Adipose tissue (tissue), 3 donors: ENCODE results near the gene CBFA2T3. TPM values are rescaled to one million over a fixed set of nuclear protein-coding genes. Genes with fewer than 3 reads are reported as not detected.

Experiments used
- H3K27ac ChIP-seq: one replicate; pipeline ENCODE4 v1.5.1; 2013; ENCODE audit warnings: low read depth, low read length
- WGBS, 3 donors: extraction: QIAGEN DNeasy Blood & Tissue Kit; methylation state at CpG; one replicate each; pipeline ENCODE4 v1.1.7; 2013; 5-methylcytosine and 5-hydroxymethylcytosine counted together
- polyA plus RNA-seq, 3 donors: library from polyadenylated mRNA; stranded (reverse); fragments of 200-250 nt; gene quantifications; one replicate each; pipeline ENCODE4 v1.2.3, GENCODE V29; 2013
- donor health status: healthy with polysubstance abuse.
- donor health status: Bipolar disorder and iron deficiency.
- donor health status: healthy.

The CBFA2T3 gene
- polyA plus RNA-seq, 3 donors: 7.7 to 19.6 (median 10.7) TPM

DNA sequence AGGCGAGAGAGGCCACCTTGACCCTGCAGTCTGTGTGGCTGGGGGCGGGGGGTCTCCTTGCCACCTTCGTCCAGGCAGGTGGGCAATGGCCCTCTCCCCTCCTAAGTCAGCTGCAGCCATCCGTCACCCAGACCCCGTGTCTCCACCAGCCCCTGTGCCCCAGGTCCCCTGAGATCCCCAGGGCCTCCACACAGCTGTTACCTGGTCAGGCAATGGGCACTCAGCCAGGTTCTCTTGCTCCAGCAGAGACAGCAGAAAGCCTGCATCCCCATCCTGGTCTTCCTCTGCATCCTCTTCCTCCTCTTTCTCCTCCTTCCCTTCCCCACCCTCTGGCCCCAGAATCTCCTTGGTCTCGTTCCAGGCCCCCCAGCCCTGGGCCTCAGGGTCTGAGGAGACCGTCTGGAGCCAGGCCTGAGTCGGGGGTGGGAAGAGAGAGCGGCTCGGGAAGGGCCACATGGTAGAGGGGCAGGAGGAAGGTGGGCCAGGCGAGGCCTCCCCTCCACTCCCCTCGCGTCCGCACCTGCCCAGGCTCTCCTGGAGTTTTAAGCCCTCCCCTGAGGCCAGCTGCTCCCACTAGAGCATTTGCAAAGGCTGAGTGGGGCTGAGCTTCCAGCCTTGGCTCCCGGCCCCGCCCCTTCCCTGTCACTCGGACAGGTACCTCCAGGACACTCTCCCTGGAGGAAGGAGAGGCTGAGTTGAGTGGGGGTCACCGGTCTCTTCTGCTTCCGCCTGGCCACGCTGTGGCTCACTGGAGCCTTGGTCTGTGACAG, 110.7 kb downstream of the CBFA2T3 start, which contains the start of gene PABPN1L:
Gene PABPN1L, minus strand, starts transcription at position 510 of the 770 bp plus-strand sequence. Its CDS starts 54 bp downstream, at position 456.
- H3K27ac ChIP-seq: no peak within 1 kb of the TSS
- 67 to 72% (median 70%) methylated on average over 16 to 20 of the region's 20 CpGs for WGBS, 3 donors

DNA sequence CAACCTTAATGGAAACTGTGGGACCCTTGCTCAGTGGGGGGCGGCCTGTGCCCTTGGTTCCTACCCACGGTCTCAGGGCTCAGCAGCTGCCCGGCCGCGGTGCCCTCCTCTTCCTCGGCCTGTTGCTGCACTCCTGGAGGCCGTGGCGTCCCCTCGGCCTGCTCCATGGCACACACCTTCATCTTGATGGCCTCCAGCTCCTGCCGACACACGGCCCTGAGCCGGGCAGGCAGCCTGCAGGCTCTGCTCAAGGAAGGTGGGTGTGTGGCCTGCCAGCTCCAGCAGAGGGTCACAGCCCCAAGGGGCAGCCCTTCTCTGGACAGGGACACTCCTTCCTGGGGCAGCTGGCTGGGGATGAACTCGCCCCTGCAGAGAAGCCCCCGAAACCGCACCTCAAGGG, 111.3 kb downstream of the CBFA2T3 start:
- no peak overlapping the region for H3K27ac ChIP-seq
- WGBS, 3 donors: 79 to 83% (median 82%) methylated on average over 14 to 15 of the region's 15 CpGs

DNA sequence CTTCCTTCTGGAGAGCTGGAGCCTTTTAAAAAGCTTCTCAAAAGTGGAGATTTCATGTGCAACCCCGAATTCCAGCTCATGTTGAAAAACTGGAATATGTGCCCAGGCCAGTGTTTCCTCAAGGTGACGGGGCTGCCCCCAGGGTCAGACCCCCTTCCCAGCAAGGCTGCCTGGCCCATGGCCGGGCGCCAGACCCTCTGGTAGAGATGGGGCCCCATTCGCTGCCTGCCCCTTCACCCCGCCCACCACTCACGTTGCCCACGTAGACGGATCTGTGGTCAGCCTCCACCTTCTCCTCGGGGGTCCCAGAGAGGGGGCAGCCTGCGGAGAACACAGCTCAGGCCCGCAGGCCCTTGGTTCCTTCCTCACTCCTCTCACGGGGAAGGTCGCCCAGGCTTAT, 111.7 kb downstream of the CBFA2T3 start:
- no peak overlapping the region for H3K27ac ChIP-seq
- 78 to 80% (median 79%) methylated on average over 14 of the region's 14 CpGs for WGBS, 3 donors

DNA sequence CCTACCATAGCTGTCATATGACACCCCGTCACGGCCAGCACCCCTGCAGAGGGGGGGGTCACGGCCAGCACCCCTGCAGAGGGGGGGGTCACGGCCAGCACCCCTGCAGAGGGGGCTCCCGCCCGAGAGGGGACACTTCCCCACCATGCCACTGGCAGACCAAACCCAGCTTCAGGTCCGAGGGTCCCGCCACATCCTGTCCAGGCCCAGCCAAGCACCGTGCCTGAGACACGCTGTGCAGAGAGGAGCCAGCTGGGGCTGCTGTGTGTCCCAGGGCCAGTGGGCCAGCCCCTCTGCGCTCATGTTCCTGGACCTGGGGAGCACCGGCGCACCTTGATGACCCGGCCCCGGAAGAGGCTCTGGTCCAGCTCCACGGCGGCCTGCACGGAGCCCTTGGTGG, 112.5 kb downstream of the CBFA2T3 start:
- H3K27ac ChIP-seq: no peak overlapping the region
- 81 to 83% (median 81%) methylated on average over 17 to 18 of the region's 18 CpGs for WGBS, 3 donors

DNA sequence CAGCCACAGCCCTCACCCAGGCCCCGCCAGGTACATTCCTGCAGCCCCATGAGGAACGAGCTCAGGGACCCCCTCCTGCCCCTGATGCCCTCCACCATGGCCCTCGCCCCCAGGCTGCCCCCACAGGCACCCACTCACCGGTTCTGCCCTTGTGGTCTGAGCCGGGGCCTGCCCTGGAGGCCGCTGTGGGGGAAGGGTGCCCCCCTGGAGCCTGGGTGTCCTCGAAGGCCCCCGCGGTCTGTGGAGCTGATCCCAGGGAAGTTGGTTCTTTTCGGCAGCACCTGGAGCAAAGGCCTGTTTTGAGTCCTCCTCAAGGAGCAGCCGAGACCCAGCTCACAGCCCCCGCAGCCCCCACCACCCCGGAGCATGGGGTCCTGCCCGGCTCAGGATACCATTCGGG, 112.9 kb downstream of the CBFA2T3 start:
- H3K27ac ChIP-seq: no peak overlapping the region
- 77 to 86% (median 81%) methylated on average over 11 to 15 of the region's 15 CpGs for WGBS, 3 donors

DNA sequence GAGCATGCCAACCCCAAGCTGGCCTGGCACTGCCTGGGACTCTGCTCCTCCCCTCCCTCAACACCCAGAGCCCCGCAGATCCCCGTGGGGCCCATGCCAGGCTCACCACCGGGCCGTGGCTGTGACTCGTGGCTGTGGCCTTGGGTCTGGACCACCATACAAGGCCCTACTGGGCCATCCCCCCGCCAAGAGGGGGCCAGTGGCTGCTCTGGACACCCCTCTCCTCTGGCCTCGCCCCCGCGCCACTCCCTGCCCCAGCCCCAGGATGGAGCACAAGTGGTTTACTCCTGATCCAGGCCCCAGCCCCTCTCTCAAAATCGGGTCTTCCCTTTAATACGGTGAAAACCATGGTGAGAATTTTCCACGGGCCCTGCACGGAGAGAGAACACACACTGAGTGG, 113.6 kb downstream of the CBFA2T3 start:
- no peak overlapping the region for H3K27ac ChIP-seq
- WGBS, 3 donors: 78 to 89% (median 87%) methylated on average over 13 of the region's 13 CpGs

GRCh38 chr16:88862968-88863367, 114.0 kb downstream of the CBFA2T3 start:
- H3K27ac ChIP-seq: no peak overlapping the region
- 88 to 92% (median 88%) methylated on average over 21 to 25 of the region's 25 CpGs for WGBS, 3 donors

GRCh38 chr16:88861359-88861758, 115.6 kb downstream of the CBFA2T3 start:
- 90 to 96% (median 95%) methylated on average over 19 of the region's 19 CpGs for WGBS, 3 donors
- H3K27ac ChIP-seq: no peak overlapping the region

DNA sequence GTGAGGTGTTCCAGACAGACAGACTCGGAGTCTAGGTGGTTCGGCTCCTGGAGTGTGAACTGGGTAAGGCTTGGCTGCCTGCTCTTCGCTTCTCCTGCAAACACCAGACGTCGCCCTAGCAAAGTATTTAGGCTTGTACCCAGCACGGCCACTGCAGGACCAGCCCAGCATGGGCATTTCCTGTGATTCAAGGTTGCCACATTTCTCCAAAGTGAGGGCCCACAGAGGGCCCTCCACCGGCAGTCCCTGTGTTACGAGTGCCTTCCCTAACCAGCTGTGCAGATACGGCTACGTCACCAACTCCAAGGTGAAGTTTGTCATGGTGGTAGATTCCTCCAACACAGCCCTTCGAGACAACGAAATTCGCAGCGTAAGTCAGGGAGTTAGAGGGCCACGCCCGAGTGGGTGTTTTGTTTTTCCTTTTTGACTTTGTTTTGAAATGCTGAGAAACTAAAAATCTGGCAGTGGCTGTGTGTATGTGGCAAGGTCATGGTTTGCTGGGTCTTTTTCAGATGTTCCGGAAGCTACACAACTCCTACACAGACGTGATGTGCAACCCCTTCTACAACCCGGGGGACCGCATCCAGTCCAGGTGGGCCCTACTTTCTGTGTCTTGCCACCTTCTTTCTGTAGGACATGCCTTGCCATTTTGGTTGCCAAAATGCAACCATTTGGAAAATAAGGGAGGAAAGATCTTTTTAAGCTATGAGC, 117.5 kb downstream of the CBFA2T3 start:
- WGBS, 3 donors: 81 to 92% (median 84%) methylated on average over 20 of the region's 20 CpGs

DNA sequence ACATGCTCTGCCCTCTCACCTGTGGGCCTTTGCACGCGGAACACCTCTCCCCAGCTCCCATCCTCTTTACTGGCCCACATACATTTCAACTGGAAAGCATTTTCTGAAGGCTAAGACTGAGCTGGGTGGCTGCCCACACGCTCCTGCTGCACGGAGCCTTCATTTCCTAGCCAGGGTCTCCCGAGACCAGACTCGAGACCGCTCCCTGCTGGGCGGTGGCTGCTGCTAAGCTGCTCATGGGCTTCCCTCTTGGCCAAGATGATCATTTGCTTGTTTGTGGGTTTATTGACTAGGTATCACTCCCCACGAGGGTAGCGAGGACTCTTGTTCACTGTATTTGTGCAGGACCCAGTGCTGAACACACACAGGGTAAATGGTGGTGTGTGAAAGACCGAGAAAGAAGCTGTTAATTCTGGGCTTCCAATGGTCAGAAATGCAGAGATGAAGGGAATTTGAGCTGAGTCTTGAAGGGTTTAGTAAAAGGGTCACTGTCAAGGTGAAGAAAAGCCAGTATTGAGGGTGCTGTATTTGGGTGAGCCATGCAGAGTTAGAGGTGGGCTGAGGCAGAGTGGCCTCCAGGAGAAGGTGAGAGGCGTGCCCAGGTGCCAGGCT, 119.2 kb downstream of the CBFA2T3 start:
- 13 to 15% (median 14%) methylated on average over 12 of the region's 12 CpGs for WGBS, 3 donors
- no peak overlapping the region for H3K27ac ChIP-seq

More for the DNA sequence above, 117.5 kb downstream of the CBFA2T3 start:
- H3K27ac ChIP-seq: no peak overlapping the region

DNA sequence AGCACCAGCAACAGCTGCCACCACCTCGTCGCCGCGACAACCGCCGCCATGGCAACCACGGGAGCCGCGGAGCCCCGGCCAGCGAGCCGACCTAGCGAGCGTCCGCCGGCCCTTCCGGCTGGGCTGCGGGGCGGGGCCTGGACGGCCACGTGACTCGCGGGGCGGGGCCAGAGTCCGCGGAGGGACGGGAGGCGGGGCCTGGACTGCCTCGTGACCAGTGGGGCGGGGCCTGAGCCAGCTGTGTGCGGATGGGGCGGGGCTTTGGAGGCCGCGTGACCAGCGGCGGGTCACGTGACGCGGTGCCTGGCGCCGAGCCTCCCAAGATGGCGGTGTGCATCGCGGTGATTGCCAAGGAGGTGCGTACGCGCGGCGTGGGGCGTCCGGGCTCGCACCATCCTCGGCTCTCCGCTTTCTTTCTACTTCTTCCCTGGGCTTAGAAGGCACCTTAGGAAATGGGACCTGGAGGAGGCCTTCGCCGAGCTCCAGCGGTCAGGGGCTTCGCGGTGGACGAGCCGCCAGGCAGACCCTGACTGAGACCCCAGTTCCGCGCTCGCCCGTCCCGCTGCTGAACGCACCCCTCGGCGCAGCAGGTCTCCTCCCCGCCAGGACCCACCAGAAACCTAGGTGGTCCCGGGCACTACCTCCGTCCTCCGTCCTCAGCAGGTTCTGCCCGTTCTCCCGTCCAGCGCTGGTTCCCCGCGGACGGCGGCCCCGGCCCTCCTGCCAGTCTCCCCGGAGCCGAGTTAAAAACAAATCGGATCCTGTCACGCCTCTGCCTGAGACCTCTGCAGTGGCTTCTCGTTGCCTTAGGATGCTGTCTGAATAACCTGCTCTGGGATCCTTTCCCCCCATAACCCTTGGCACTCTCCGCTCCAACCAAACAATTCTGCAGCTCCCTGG, 119.9 kb downstream of the CBFA2T3 start, which contains the start of the genes GALNS and TRAPPC2L:
Gene GALNS, minus strand, starts transcription at position 120 of the 900 bp plus-strand sequence. Its CDS starts 70 bp downstream, at position 50.
Gene TRAPPC2L, plus strand, starts transcription at position 300 of the 900 bp plus-strand sequence. Its CDS starts 24 bp downstream, at position 324.
- WGBS, 3 donors: 0 to 1% (median 1%) methylated on average over 70 to 87 of the region's 87 CpGs
- H3K27ac ChIP-seq: no peak within 1 kb of the TSS

- no peak overlapping the region for H3K27ac ChIP-seq
- 16 to 27% (median 19%) methylated on average over 18 to 50 of the region's 53 CpGs for WGBS, 3 donors
Observed at GRCh38 chr16:88856122-88856827, 120.7 kb downstream of the CBFA2T3 start.

DNA sequence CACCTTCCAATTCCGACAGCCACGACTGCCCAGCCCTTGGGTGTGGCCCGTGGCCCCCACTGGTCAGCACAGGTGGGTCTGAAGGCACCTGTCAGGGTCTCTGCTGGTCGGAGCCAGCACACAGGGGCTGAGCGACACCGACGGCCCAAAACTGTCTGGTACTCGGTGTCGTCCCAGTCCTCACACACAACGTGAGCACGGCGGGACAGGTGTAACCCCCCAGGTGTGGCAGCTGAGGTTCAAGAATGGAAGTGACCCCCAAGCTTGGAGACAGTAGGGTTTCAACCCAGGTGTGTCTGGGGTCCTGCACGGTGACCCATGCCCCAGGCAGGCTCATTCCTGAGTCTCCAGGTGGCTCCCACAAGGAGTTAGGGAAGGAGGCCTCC, 121.3 kb downstream of the CBFA2T3 start:
- WGBS, 3 donors: 81 to 88% (median 84%) methylated on average over 13 of the region's 13 CpGs
- H3K27ac ChIP-seq: no peak overlapping the region

- 77 to 90% (median 82%) methylated on average over 8 of the region's 8 CpGs for WGBS, 3 donors
- H3K27ac ChIP-seq: no peak overlapping the region
Observed at GRCh38 chr16:88855176-88855575, 121.8 kb downstream of the CBFA2T3 start.

DNA sequence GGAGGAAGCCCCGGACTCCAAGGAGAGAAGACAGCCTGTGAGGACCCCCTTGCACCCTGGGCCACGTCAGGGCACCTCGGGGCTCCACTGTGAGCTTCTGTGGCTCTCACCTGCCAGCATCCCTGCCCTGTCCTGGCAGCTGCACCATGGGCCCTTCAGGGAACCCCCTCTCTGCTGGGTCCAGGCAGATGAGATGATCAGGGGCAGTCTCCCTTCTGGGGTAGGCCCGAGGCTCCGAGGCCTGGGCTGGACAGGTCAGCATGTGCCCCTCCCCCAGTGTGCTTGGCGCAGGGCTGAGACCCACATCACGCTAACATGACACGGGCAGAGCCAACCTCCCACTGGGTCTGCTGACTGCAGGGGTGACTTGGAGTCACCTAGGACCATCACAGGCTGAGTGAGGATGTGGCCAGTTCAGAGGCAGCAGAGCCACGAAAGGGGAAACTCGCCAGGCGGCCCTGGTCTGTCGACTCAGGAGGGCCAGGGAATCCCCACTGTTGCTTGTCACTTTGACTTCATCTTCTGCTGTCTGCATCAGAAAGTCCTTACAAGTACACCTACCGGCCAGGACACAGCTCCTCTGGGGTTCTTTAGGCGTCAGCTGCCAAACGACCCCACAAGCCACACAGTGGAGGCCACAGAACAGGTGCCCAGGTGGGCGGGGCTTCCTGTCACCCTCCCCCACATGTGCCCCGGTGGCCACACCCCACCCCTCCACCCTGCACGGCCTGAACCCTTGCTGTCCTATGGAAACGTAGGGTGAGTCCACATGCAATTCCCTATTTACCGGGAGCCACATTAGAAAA, 122.5 kb downstream of the CBFA2T3 start:
- no peak overlapping the region for H3K27ac ChIP-seq
- 58 to 72% (median 62%) methylated on average over 19 to 20 of the region's 20 CpGs for WGBS, 3 donors

- WGBS, 3 donors: 65 to 88% (median 65%) methylated on average over 17 of the region's 17 CpGs
- H3K27ac ChIP-seq: no peak overlapping the region
Observed at GRCh38 chr16:88853325-88853941, 123.6 kb downstream of the CBFA2T3 start.
